ENCODE data around the gene VPS51. TPM values are rescaled to one million over a fixed set of nuclear protein-coding genes. Genes with fewer than 3 reads are reported as not detected.

Gene VPS51
- total RNA-seq, 4 donors from 2014 or later: 96.1 to 447 (median 140) TPM

DNA sequence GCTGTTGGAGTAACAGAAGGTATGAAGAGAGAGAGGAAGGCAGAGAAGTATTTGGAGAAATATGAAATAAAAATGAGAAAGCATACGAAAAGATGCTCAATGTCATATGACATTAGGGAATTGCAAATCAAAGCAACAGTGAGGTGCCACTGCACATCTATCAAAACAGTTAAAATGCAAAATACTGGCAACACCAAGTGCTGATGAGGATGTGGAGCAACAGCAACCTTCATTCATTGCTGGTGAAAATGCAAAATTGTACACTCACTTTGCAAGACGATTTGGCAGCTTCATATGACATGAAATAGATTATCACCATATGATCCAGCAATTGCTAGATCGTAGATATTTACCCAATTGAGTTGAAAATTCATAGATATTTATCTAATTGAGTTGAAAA, 64.6 kb downstream of the VPS51 start:
- Histone ChIP-seq H3K4me1 (no peaks in the 10 kb centered on the region), H3K27me3 (no peaks in the 10 kb centered on the region), H3K27ac (no peak overlapping the region), H3K9me3 (no peaks in the 10 kb centered on the region), H3K36me3 (no peaks in the 10 kb centered on the region), H3K4me3 (no peak overlapping the region)
- no peak for DNase-seq
- TF ChIP-seq POLR2A (IDR thresholded peaks at IDR 0.05): no peak
- TF ChIP-seq, protein P1, sequence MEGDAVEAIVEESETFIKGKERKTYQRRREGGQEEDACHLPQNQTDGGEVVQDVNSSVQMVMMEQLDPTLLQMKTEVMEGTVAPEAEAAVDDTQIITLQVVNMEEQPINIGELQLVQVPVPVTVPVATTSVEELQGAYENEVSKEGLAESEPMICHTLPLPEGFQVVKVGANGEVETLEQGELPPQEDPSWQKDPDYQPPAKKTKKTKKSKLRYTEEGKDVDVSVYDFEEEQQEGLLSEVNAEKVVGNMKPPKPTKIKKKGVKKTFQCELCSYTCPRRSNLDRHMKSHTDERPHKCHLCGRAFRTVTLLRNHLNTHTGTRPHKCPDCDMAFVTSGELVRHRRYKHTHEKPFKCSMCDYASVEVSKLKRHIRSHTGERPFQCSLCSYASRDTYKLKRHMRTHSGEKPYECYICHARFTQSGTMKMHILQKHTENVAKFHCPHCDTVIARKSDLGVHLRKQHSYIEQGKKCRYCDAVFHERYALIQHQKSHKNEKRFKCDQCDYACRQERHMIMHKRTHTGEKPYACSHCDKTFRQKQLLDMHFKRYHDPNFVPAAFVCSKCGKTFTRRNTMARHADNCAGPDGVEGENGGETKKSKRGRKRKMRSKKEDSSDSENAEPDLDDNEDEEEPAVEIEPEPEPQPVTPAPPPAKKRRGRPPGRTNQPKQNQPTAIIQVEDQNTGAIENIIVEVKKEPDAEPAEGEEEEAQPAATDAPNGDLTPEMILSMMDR (IDR thresholded peaks at IDR 0.05): no peak
- intact Hi-C loops (cut with DNase I; ENCODE audit: low total_unique reads): no loop called here

Small RNA genes lying within 50 kb of the gene (microRNA-seq; reads per million reads assigned to microRNA genes)
- not detected for gene MIR6751 (ENCODE audit: borderline microRNAs expressed, borderline replicate concordance)

Small RNA genes lying within 50 kb of the gene (small RNA-seq; reads per million reads assigned to genes)
- gene HIGD1AP10 (not detected), gene PDCL2P2 (not detected), gene RNU2-23P (not detected)

Other genes starting within 250 kb of the VPS51 start
- 10 to 100 TPM in 3 of 4 donors, 1 to 10 TPM in 1; 3.5 to 78.7 (median 36.9) TPM for gene EHD1, start 217.6 kb upstream of the VPS51 start, total RNA-seq
- 10 to 100 TPM in 3 of 4 donors, 1 to 10 TPM in 1; 6.8 to 39.6 (median 18.4) TPM for gene ATG2A, start 179.0 kb upstream of the VPS51 start, total RNA-seq
- gene PPP2R5B, start 171.5 kb upstream of the VPS51 start, total RNA-seq: 10 to 100 TPM in 2 of 4 donors, 1 to 10 TPM in 2; 6.7 to 23.4 (median 13.0) TPM
- not detected for gene GPHA2, start 160.3 kb upstream of the VPS51 start, total RNA-seq
- under 1 TPM in 1 of 4 donors, not detected in 3; under 0.01 TPM for gene MAJIN, start 124.1 kb upstream of the VPS51 start, total RNA-seq
- gene BATF2, start 99.2 kb upstream of the VPS51 start, total RNA-seq: 1 to 10 TPM in 1 of 4 donors, under 1 TPM in 1, not detected in 2; 0.90 to 3.7 TPM
- 100 to 1,000 TPM in 2 of 4 donors, 10 to 100 TPM in 2; 63.5 to 120 (median 93.8) TPM for gene ARL2, start 82.1 kb upstream of the VPS51 start, total RNA-seq
- 10 to 100 TPM; 13.1 to 27.6 (median 20.6) TPM for gene SNX15, start 68.8 kb upstream of the VPS51 start, total RNA-seq
- 10 to 100 TPM in 1 of 4 donors, 1 to 10 TPM in 3; 1.5 to 22.3 (median 7.9) TPM for gene SAC3D1, start 55.0 kb upstream of the VPS51 start, total RNA-seq
- 10 to 100 TPM in 2 of 4 donors, under 1 TPM in 2; 0.59 to 37.1 (median 17.6) TPM for gene NAALADL1, start 37.7 kb upstream of the VPS51 start, total RNA-seq
- gene CDCA5, start 12.2 kb upstream of the VPS51 start, total RNA-seq: 1 to 10 TPM in 1 of 4 donors, under 1 TPM in 2, not detected in 1; 0.30 to 7.1 (median 0.77) TPM
- gene ZFPL1, start 12.0 kb upstream of the VPS51 start, total RNA-seq: 10 to 100 TPM in 3 of 4 donors, 1 to 10 TPM in 1; 9.0 to 37.5 (median 24.5) TPM
- gene TM7SF2, start 15.7 kb downstream of the VPS51 start, total RNA-seq: 10 to 100 TPM in 1 of 4 donors, 1 to 10 TPM in 2, under 1 TPM in 1; 0.77 to 16.7 (median 5.5) TPM
- 1 to 10 TPM in 3 of 4 donors, not detected in 1; 4.6 to 9.6 (median 5.7) TPM for gene ZNHIT2, start 21.5 kb downstream of the VPS51 start, total RNA-seq
- 1,000 to 10,000 TPM in 3 of 4 donors, 100 to 1,000 TPM in 1; 161 to 5,220 (median 1,903) TPM for gene FAU, start 25.9 kb downstream of the VPS51 start, total RNA-seq
- gene MRPL49, start 26.1 kb downstream of the VPS51 start, total RNA-seq: 10 to 100 TPM; 27.6 to 69.2 (median 57.8) TPM
- gene SYVN1, start 38.3 kb downstream of the VPS51 start, total RNA-seq: 10 to 100 TPM; 34.7 to 88.8 (median 60.5) TPM
- not detected for gene SPDYC, start 74.0 kb downstream of the VPS51 start, total RNA-seq
- gene CAPN1, start 85.7 kb downstream of the VPS51 start, total RNA-seq: 100 to 1,000 TPM; 122 to 174 (median 157) TPM
- 10 to 100 TPM in 2 of 4 donors, 1 to 10 TPM in 2; 3.3 to 13.5 (median 7.6) TPM for gene POLA2, start 165.7 kb downstream of the VPS51 start, total RNA-seq
- 10 to 100 TPM in 3 of 4 donors, 1 to 10 TPM in 1; 9.7 to 65.3 (median 33.2) TPM for gene CDC42EP2, start 218.7 kb downstream of the VPS51 start, total RNA-seq
- 100 to 1,000 TPM in 1 of 4 donors, 10 to 100 TPM in 3; 16.1 to 108 (median 56.8) TPM for gene DPF2, start 237.6 kb downstream of the VPS51 start, total RNA-seq